Uterus (tissue), 2 donors: ENCODE data around the gene TBL1X.

Experiments
- POLR2A ChIP-seq, 2 donors: fragments of 450-650 bp; IDR thresholded peaks; one replicate each; pipeline ENCODE4 v1.6.1; 2016; ENCODE audit warnings: antibody characterized with exemption in 2 of 2, mild to moderate bottlenecking in 1 of 2, moderate library complexity in 1 of 2
- TF ChIP-seq, protein P1 (sequence below), 4 experiments: fragments of 200-600 bp in 2 of 4; fragments of 450-650 bp in 2 of 4; sonication (generic) in 2 of 4; IDR thresholded peaks; one replicate each; pipeline ENCODE4 v1.5.1; 2016 to 2019; ENCODE audit warnings: antibody characterized with exemption in 4 of 4, mild to moderate bottlenecking in 2 of 4, moderate library complexity in 1 of 4

DNA sequence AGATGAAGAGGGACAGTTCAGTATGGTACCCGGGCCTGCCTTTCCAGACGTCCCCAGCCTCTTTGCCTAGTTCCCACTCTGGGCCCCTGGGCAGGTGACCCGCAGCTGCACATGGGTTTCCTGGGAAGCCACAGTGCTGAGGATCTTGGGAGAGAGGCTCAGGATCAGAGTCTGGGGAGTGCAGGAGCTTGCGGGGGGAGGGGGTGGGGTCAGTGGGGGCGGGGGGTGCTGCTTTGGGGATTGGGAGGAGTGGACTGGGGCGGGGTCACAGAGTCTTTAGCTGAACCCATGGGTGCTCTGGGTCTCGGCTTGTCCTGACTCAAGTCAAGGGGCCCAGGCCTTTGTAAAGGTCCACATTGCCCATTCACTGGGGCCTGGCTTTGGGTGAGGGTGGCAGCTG is 63.6 kb downstream of the TBL1X start:
- TF ChIP-seq, protein P1, sequence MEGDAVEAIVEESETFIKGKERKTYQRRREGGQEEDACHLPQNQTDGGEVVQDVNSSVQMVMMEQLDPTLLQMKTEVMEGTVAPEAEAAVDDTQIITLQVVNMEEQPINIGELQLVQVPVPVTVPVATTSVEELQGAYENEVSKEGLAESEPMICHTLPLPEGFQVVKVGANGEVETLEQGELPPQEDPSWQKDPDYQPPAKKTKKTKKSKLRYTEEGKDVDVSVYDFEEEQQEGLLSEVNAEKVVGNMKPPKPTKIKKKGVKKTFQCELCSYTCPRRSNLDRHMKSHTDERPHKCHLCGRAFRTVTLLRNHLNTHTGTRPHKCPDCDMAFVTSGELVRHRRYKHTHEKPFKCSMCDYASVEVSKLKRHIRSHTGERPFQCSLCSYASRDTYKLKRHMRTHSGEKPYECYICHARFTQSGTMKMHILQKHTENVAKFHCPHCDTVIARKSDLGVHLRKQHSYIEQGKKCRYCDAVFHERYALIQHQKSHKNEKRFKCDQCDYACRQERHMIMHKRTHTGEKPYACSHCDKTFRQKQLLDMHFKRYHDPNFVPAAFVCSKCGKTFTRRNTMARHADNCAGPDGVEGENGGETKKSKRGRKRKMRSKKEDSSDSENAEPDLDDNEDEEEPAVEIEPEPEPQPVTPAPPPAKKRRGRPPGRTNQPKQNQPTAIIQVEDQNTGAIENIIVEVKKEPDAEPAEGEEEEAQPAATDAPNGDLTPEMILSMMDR (IDR thresholded peaks at IDR 0.05): no peak
- no peak for TF ChIP-seq POLR2A (IDR thresholded peaks at IDR 0.05)
